ENCODE data around the gene CCDC78. TPM values are rescaled to one million over a fixed set of nuclear protein-coding genes. Genes with fewer than 3 reads are reported as not detected.
"Not testable (repeated sequence)": the region's sequence is repeated elsewhere in the genome, so short reads cannot be mapped to it uniquely, and the experiment has no call there.

CCDC78 gene
- polyA plus RNA-seq, 1 donor (not counting 4 experiments of a cell fraction or from before 2014, with no cell fraction given) = 2.5 TPM

DNA sequence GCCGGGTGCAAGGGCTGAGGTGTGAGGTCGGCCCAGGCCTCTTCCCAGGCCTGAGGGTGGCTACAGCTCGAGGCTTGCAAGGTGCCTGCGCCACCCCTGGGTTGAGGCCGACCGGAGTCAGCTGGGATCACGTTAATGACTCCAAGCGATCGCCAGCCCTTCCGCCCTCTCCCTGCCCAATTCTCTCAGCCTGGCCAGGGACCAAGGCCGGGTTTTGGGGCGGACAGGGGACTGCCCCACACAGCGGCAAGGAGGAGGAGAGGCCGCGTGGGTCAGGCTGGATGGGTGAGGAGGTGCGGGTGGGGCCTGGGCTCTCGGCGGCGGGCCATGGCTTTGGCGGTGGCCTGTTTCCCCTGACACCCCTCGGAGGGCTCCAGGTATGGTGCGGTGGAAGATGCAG, 32.9 kb downstream of the CCDC78 start:
- FAIRE-seq = no peak
- H3K36me3 ChIP-seq (ENCODE audit: control insufficient read depth in 2 of 2, extremely low read depth in 1 of 2, insufficient read depth in 2 of 2, low read length in 2 of 2) = no peaks in the 10 kb centered on the region
- H3K27ac ChIP-seq (ENCODE audit: control insufficient read depth, insufficient read depth, low read length) = no peak overlapping the region
- no peak overlapping the region for H3K4me2 ChIP-seq (ENCODE audit: control insufficient read depth, extremely low read depth, insufficient read depth, low read depth, low read length)
- H4K20me1 ChIP-seq (ENCODE audit: control insufficient read depth, extremely low read depth, insufficient read depth, low read length) = no peaks in the 10 kb centered on the region
- H3K9ac ChIP-seq (ENCODE audit: control insufficient read depth, extremely low read depth, insufficient read depth, low read length) = no peak overlapping the region
- H3K9me3 ChIP-seq (ENCODE audit: control insufficient read depth, low read depth, low read length) = no peaks in the 10 kb centered on the region
- peaks cover 50% of the 10 kb centered on the region for H3K27me3 ChIP-seq (ENCODE audit: control insufficient read depth, extremely low read depth, insufficient read depth, low read length)
- H3K9me1 ChIP-seq (ENCODE audit: control insufficient read depth, extremely low read depth, insufficient read depth, low read length) = no peaks in the 10 kb centered on the region
- DNase-seq (ENCODE audit: low read depth, low spot score) = no peak
- H3K79me2 ChIP-seq (ENCODE audit: control insufficient read depth, insufficient read depth, low read length) = peaks cover 5% of the 10 kb centered on the region
- peaks cover 12% of the 10 kb centered on the region for H3K4me1 ChIP-seq (ENCODE audit: control insufficient read depth, extremely low read depth, insufficient read depth, low read length)
- no peak overlapping the region for H2AFZ ChIP-seq (ENCODE audit: control insufficient read depth, low read length)
- H3K4me3 ChIP-seq (ENCODE audit: control insufficient read depth in 2 of 3, extremely low read depth in 1 of 3, insufficient read depth in 2 of 3, low read depth in 1 of 3, low read length in 3 of 3) = no peak overlapping the region
- dilution Hi-C loops (cut with MboI; ENCODE audit: extremely low pct_ligation_motif_present, low sequenced_read_pairs) = no loop called here
- TF ChIP-seq, protein P1, sequence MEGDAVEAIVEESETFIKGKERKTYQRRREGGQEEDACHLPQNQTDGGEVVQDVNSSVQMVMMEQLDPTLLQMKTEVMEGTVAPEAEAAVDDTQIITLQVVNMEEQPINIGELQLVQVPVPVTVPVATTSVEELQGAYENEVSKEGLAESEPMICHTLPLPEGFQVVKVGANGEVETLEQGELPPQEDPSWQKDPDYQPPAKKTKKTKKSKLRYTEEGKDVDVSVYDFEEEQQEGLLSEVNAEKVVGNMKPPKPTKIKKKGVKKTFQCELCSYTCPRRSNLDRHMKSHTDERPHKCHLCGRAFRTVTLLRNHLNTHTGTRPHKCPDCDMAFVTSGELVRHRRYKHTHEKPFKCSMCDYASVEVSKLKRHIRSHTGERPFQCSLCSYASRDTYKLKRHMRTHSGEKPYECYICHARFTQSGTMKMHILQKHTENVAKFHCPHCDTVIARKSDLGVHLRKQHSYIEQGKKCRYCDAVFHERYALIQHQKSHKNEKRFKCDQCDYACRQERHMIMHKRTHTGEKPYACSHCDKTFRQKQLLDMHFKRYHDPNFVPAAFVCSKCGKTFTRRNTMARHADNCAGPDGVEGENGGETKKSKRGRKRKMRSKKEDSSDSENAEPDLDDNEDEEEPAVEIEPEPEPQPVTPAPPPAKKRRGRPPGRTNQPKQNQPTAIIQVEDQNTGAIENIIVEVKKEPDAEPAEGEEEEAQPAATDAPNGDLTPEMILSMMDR (optimal IDR thresholded peaks at IDR 0.05 in 1 of 3, IDR thresholded peaks at IDR 0.05 in 1 of 3, conservative IDR thresholded peaks at IDR 0.05 in 1 of 3; ENCODE audit: extremely low read depth in 1 of 3, insufficient read depth in 2 of 3, low read length in 3 of 3) = no peak
- TF ChIP-seq EZH2 (IDR thresholded peaks at IDR 0.05; ENCODE audit: low read length) = peak; percentile 80

DNA sequence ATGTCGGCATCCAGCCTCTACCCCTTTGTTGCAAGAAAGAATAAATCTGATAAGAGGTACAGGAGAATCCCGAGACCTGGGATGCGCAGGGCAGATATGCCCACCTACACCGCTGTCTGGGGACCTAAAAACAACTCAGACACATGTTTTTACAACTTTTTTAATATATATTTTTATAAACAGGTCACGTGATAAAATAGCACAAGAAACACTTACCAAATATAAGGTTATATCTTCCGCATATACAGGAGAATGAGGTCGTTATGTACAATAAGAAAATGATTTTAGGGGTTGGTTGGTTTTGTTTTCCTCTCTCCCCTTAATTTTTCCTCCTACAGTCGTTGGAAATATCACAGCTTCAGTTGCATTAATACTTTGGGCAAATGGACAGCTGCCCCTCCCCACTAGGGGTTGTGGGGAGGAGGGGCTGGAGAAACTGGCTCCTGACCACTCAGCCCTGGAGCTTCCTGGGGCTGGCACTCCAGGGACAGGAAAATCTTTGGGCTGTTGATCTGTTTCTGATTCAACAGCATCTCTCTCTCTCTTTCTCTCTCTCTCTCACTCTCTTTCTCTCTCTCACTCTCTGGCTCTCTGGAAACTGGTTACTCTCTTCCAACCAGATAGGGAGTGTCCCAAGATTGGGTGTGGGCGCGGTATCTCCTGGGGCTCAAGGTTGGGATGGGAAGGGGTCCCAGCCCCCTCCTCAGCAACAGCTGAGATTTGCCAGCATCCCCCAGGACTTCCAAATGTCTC, 33.7 kb downstream of the CCDC78 start:
- FAIRE-seq = no peak
- H3K27ac ChIP-seq (ENCODE audit: control insufficient read depth, insufficient read depth, low read length) = no peak overlapping the region
- no peak overlapping the region for H3K4me2 ChIP-seq (ENCODE audit: control insufficient read depth, extremely low read depth, insufficient read depth, low read depth, low read length)
- no peaks in the 10 kb centered on the region for H4K20me1 ChIP-seq (ENCODE audit: control insufficient read depth, extremely low read depth, insufficient read depth, low read length)
- peaks cover 0 to 2% of the 10 kb centered on the region in 2 experiments for H3K36me3 ChIP-seq (ENCODE audit: control insufficient read depth in 2 of 2, extremely low read depth in 1 of 2, insufficient read depth in 2 of 2, low read length in 2 of 2)
- H3K9me3 ChIP-seq (ENCODE audit: control insufficient read depth, low read depth, low read length) = no peaks in the 10 kb centered on the region
- H2AFZ ChIP-seq (ENCODE audit: control insufficient read depth, low read length) = no peak overlapping the region
- dilution Hi-C loops (cut with MboI; ENCODE audit: extremely low pct_ligation_motif_present, low sequenced_read_pairs) = no loop called here
- no peak for DNase-seq (ENCODE audit: low read depth, low spot score)
- no peaks in the 10 kb centered on the region for H3K9me1 ChIP-seq (ENCODE audit: control insufficient read depth, extremely low read depth, insufficient read depth, low read length)
- H3K79me2 ChIP-seq (ENCODE audit: control insufficient read depth, insufficient read depth, low read length) = peaks cover 5% of the 10 kb centered on the region
- peaks cover 12% of the 10 kb centered on the region for H3K4me1 ChIP-seq (ENCODE audit: control insufficient read depth, extremely low read depth, insufficient read depth, low read length)
- H3K4me3 ChIP-seq (ENCODE audit: control insufficient read depth in 2 of 3, extremely low read depth in 1 of 3, insufficient read depth in 2 of 3, low read depth in 1 of 3, low read length in 3 of 3) = no peak overlapping the region
- H3K9ac ChIP-seq (ENCODE audit: control insufficient read depth, extremely low read depth, insufficient read depth, low read length) = no peak overlapping the region
- H3K27me3 ChIP-seq (ENCODE audit: control insufficient read depth, extremely low read depth, insufficient read depth, low read length) = peaks cover 50% of the 10 kb centered on the region
- no peak for TF ChIP-seq EZH2 (IDR thresholded peaks at IDR 0.05; ENCODE audit: low read length)
- TF ChIP-seq, protein P1 (optimal IDR thresholded peaks at IDR 0.05 in 1 of 3, IDR thresholded peaks at IDR 0.05 in 1 of 3, conservative IDR thresholded peaks at IDR 0.05 in 1 of 3; ENCODE audit: extremely low read depth in 1 of 3, insufficient read depth in 2 of 3, low read length in 3 of 3) = no peak

DNA sequence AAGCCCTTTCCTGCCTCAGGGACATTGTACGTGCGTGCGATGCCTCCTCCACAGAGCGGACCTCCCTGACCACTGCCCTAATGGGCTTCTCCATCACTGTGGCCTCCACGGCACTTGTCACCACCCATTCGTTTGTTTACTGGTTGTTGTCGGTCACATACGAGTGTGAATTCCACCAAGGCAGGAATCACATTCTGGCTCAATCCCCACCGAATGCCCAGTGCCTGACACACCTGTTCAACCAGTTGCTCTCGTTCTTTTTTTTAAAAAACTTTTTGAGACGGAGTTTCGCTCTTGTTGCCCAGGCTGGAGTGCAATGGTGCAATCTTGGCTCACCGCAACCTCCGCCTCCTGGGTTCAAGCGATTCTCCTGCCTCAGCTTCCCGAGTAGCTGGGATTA, 35.0 kb downstream of the CCDC78 start:
- H3K4me2 ChIP-seq (ENCODE audit: control insufficient read depth, extremely low read depth, insufficient read depth, low read depth, low read length) = not testable (repeated sequence)

More for the DNA sequence above, 35.0 kb downstream of the CCDC78 start:
- H3K9me3 ChIP-seq (ENCODE audit: control insufficient read depth, low read depth, low read length); H3K4me3 ChIP-seq (ENCODE audit: control insufficient read depth in 2 of 3, extremely low read depth in 1 of 3, insufficient read depth in 2 of 3, low read depth in 1 of 3, low read length in 3 of 3); FAIRE-seq; H4K20me1 ChIP-seq (ENCODE audit: control insufficient read depth, extremely low read depth, insufficient read depth, low read length); H3K79me2 ChIP-seq (ENCODE audit: control insufficient read depth, insufficient read depth, low read length); DNase-seq (ENCODE audit: low read depth, low spot score); H2AFZ ChIP-seq (ENCODE audit: control insufficient read depth, low read length); H3K36me3 ChIP-seq (ENCODE audit: control insufficient read depth in 2 of 2, extremely low read depth in 1 of 2, insufficient read depth in 2 of 2, low read length in 2 of 2); H3K9me1 ChIP-seq (ENCODE audit: control insufficient read depth, extremely low read depth, insufficient read depth, low read length); H3K9ac ChIP-seq (ENCODE audit: control insufficient read depth, extremely low read depth, insufficient read depth, low read length); H3K27ac ChIP-seq (ENCODE audit: control insufficient read depth, insufficient read depth, low read length); dilution Hi-C loops (cut with MboI; ENCODE audit: extremely low pct_ligation_motif_present, low sequenced_read_pairs): not testable (repeated sequence)
- Histone ChIP-seq H3K27me3 (ENCODE audit: control insufficient read depth, extremely low read depth, insufficient read depth, low read length) (peaks cover 49% of the 10 kb centered on the region), H3K4me1 (ENCODE audit: control insufficient read depth, extremely low read depth, insufficient read depth, low read length) (peaks cover 12% of the 10 kb centered on the region)
